Activated naive CD4-positive, alpha-beta T cell treated with anti-CD3 and anti-CD28 coated beads for 36 hours (primary cell): ENCODE data around the gene ST8SIA4. TPM values are rescaled to one million over a fixed set of nuclear protein-coding genes. Genes with fewer than 3 reads are reported as not detected.
"Not testable (repeated sequence)": the region's sequence is repeated elsewhere in the genome, so short reads cannot be mapped to it uniquely, and the experiment has no call there.

Experiments
- CTCF ChIA-PET: fragments of 350-600 bp; sonication (Branson Sonifier 250); formaldehyde crosslinking; loops from one replicate; lab custom pipeline; 2021; ENCODE audit warnings: antibody characterized with exemption; lab: Charles Lee
- DNase-seq: peaks from one replicate; pipeline ENCODE4 v3.0.0-alpha.2; 2020
- H3K27ac Mint-ChIP-seq: one replicate; pipeline ENCODE4 v1.8.0; 2021; ENCODE audit warnings: mild to moderate bottlenecking, mixed read lengths
- H3K27me3 Mint-ChIP-seq: one replicate; pipeline ENCODE4 v1.8.0; 2021; ENCODE audit warnings: low read depth, mixed read lengths
- H3K36me3 Mint-ChIP-seq: one replicate; pipeline ENCODE4 v1.8.0; 2021; ENCODE audit warnings: low read depth, mixed read lengths
- H3K4me1 Mint-ChIP-seq: one replicate; pipeline ENCODE4 v1.8.0; 2021; ENCODE audit warnings: low read depth, mixed read lengths
- H3K4me3 Mint-ChIP-seq: one replicate; pipeline ENCODE4 v1.8.0; 2021; ENCODE audit warnings: mild to moderate bottlenecking, moderate library complexity, mixed read lengths
- H3K9me3 Mint-ChIP-seq: one replicate; pipeline ENCODE4 v1.8.0; 2021; ENCODE audit warnings: mixed read lengths
- intact Hi-C: fragments of 100-400 bp; cut with micrococcal nuclease; formaldehyde crosslinking; loops from one replicate; pipeline ENCODE4 v1.15.1; 2023
- total RNA-seq, 2 experiments: library from RNA; stranded (reverse); gene quantifications; one replicate each; pipeline ENCODE4 v1.2.3, GENCODE V29; 2021

Gene ST8SIA4
- total RNA-seq, 2 experiments from 2014 or later: 11.2 to 16.2 TPM

DNA sequence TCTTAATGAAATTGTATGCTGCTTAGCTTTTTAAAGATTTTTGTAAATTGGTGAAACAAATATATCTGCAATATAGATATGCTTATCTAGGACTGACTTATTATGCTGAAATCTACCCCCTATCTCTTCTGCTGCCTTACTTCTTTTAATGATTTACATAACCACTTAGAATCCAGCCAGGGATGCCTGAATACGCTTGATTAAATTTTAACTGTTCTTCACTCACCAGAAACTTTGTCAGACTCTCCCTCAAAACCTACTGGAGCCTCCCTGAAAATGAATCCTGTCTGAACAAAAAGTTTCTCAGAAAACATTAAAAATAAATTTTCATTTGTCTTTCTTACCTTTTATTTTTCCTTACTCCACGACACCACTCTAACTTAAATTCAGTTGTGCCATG, 111.7 kb downstream of the ST8SIA4 start:
- peaks cover 5% of the 10 kb centered on the region for H3K9me3 Mint-ChIP-seq
- DNase-seq: no peak
- H3K36me3 Mint-ChIP-seq: peaks cover 6% of the 10 kb centered on the region
- H3K27ac Mint-ChIP-seq: no peak overlapping the region
- H3K27me3 Mint-ChIP-seq: peaks cover 3% of the 10 kb centered on the region
- CTCF ChIA-PET: no interaction called here
- no peak overlapping the region for H3K4me3 Mint-ChIP-seq
- H3K4me1 Mint-ChIP-seq: peaks cover 7% of the 10 kb centered on the region
- intact Hi-C loops: no loop called here

DNA sequence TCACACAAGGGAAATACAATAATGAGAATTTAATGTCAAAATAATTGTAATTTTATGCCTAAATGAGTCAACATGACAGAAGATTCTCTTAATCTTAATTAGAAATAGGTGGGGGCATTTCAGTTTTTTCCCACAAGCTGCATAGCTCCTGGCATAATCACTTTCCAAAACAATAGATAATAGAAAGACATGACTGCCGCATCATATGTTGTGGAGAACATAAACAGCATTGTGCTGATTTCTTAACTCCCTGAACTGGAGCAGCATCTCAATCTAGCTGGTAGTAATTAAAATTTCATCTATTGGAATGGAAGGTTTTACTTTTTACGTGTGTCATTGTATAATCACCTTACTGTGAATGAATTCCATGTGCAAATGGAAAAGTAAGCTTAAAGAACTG, 112.1 kb downstream of the ST8SIA4 start:
- Mint-ChIP-seq H3K9me3 (peaks cover 5% of the 10 kb centered on the region), H3K4me3 (no peak overlapping the region), H3K27me3 (peaks cover 3% of the 10 kb centered on the region), H3K36me3 (peaks cover 6% of the 10 kb centered on the region), H3K27ac (no peak overlapping the region), H3K4me1 (peaks cover 7% of the 10 kb centered on the region)
- intact Hi-C loops: no loop called here
- no peak for DNase-seq
- CTCF ChIA-PET: no interaction called here

DNA sequence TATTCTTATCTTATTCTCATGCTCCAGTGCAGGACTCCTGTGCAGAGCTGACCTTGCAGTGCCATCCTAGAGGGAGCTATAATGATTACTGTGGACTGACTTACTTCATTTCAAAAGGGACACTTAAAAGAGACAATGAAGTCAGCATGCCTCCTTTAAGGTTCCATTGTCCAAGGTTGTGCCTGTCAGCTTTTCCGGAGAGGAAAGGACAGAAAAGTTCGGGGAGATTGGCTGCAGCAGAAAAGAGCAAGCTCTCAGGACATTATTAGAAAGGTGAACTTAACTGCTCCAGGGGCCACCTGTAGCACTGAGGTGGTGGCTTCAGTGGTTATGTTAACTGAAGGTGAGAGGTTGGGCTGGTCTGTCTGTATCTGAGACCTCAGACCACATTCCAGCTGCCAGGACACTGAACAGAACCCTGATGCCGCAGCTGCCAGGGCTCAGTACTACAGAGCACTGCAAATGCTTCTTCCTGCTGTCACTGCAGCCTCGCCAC, 112.9 kb downstream of the ST8SIA4 start:
- H3K9me3 Mint-ChIP-seq: peaks cover 3% of the 10 kb centered on the region
- DNase-seq: no peak
- intact Hi-C loops: no loop called here
- no peak overlapping the region for H3K27ac Mint-ChIP-seq
- peaks cover 5% of the 10 kb centered on the region for H3K36me3 Mint-ChIP-seq
- CTCF ChIA-PET: interaction anchor here (0.6 kb wide), 1 partner anchor 188 kb away, joined by 3 read pairs; no protein-coding TSS in a partner anchor
- H3K4me1 Mint-ChIP-seq: peaks cover 7% of the 10 kb centered on the region
- peaks cover 3% of the 10 kb centered on the region for H3K27me3 Mint-ChIP-seq
- no peak overlapping the region for H3K4me3 Mint-ChIP-seq

DNA sequence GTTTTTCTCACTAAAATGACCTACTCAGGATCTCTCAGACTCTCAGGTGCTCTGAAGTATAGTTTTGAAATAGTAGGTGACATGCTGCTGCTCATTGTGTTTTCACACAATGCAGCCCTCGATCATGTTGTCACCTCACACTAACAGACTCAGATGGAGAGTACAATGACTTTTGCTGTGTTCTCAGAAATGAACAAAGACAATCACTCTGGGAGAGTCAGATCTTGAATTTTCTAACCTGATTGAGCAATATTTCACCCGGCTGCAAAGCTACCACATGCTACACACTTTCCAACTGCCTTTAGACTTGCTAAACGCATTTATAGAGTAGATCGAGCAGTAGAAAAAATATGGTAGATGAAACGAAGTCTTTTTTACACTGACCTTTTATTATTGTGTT, 113.4 kb downstream of the ST8SIA4 start:
- Mint-ChIP-seq H3K4me1 (peaks cover 7% of the 10 kb centered on the region), H3K4me3 (no peak overlapping the region), H3K27ac (no peak overlapping the region), H3K36me3 (peaks cover 2% of the 10 kb centered on the region), H3K9me3 (peaks cover 5% of the 10 kb centered on the region), H3K27me3 (peaks cover 3% of the 10 kb centered on the region)
- intact Hi-C loops: no loop called here
- CTCF ChIA-PET: interaction anchor here (0.6 kb wide), 1 partner anchor 189 kb away, joined by 3 read pairs; no protein-coding TSS in a partner anchor
- no peak for DNase-seq

DNA sequence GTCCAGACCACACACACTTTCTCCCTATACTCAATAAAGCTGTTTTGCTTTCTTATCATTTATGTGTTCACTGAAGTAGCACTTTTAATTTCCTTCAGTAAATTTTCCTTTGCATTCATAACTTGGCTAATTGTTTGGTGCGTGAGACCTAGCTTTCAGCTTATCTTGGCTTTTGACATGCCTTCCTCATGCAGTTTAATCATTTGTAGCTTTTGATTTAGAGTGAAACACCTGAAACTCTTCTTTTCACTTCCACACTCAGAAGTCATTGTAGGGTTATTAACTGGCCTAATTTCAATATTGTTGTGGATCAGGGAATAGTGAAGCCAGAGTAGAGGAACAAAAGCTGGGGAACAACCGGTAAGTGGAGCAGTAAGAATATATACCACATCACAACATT, 114.7 kb downstream of the ST8SIA4 start:
- no peak overlapping the region for H3K27ac Mint-ChIP-seq
- peaks cover 4% of the 10 kb centered on the region for H3K9me3 Mint-ChIP-seq
- H3K27me3 Mint-ChIP-seq: peaks cover 3% of the 10 kb centered on the region
- H3K4me1 Mint-ChIP-seq: peaks cover 7% of the 10 kb centered on the region
- CTCF ChIA-PET: no interaction called here
- H3K36me3 Mint-ChIP-seq: no peaks in the 10 kb centered on the region
- no peak for DNase-seq
- intact Hi-C loops: no loop called here
- no peak overlapping the region for H3K4me3 Mint-ChIP-seq

DNA sequence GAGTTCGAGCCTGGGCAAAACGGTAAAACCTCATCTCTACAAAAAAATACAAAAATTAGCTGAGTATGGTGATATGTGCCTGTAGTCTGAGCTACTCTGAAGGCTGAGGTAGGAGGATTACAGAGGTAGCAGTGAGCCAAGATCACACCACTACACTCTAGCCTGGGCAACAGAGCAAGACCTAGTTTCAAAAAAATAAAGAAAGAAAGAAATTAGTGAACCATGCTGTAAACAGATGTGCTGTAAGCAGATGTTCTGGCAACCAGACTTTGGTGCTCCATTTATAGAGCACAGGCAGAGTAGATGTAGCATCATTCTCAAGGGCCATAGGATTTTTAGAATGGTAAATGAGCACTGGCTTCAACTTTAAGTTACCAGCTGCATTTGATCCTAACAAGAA, 115.4 kb downstream of the ST8SIA4 start:
- CTCF ChIA-PET: interaction anchor here (0.7 kb wide), 1 partner anchor 78 kb away, joined by 3 read pairs; no protein-coding TSS in a partner anchor
- H3K27me3 Mint-ChIP-seq: peaks cover 3% of the 10 kb centered on the region
- H3K9me3 Mint-ChIP-seq: peaks cover 4% of the 10 kb centered on the region
- intact Hi-C loops: no loop called here
- no peak overlapping the region for H3K4me3 Mint-ChIP-seq
- DNase-seq: no peak
- no peaks in the 10 kb centered on the region for H3K36me3 Mint-ChIP-seq
- no peak overlapping the region for H3K27ac Mint-ChIP-seq
- H3K4me1 Mint-ChIP-seq: peaks cover 7% of the 10 kb centered on the region

DNA sequence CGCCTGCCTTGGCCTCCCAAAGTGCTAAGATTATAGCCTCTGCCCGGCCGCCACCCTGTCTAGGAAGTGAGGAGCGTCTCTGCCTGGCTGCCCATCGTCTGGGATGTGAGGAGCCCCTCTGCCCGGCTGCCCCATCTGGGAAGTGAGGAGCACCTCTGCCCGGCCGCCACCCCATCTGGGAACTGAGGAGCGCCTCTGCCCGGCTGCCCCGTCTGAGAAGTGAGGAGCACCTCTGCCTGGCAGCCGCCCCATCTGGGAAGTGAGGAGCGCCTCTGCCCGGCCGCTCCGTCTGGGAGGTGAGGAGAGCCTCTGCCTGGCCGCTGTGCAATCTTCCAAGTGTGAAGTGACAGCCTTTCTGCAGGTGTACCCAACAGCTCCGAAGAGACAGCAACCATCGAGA, 117.5 kb downstream of the ST8SIA4 start:
- H3K9me3 Mint-ChIP-seq, H3K27me3 Mint-ChIP-seq, DNase-seq, H3K4me3 Mint-ChIP-seq, CTCF ChIA-PET, H3K27ac Mint-ChIP-seq, H3K36me3 Mint-ChIP-seq, intact Hi-C loops: not testable (repeated sequence)
- H3K4me1 Mint-ChIP-seq: peaks cover 16% of the 10 kb centered on the region

DNA sequence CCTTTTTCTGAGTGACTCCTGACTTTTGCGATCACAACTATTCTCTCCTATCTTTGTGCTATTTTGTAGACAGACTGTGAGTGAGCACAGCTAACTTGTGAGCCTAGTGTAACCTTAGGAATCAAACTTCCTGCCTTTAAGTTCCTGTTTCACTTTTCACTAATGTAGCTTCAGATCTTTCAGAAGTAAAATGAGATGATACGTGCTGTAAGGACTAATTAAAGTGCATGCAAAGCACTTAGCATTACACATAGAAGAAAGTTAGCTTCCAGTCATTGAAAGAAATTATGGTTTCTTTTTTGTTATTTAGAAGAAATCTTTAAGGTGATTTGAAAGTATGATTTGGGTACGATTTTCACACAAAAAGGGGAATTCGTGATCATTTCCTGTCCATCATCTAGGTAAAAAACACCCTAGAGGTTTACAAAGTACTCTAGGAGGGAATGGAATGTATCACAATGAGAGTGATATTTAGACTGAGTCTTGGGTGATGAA, 122.7 kb downstream of the ST8SIA4 start:
- Mint-ChIP-seq H3K36me3 (no peaks in the 10 kb centered on the region), H3K9me3 (peaks cover 4% of the 10 kb centered on the region), H3K27ac (peak overlapping the region; percentile 91), H3K27me3 (no peaks in the 10 kb centered on the region), H3K4me3 (peak overlapping the region; percentile 60), H3K4me1 (peaks cover 43% of the 10 kb centered on the region)
- intact Hi-C loops: loop anchor here (1.0 to 5.0 kb wide), 7 partner anchors 46 to 243 kb away; partner anchors contain the start of gene FAM174A
- no peak for DNase-seq
- CTCF ChIA-PET: interaction anchor here (0.7 to 1.4 kb wide), 6 partner anchors 26 to 121 kb away, joined by 3 to 7 read pairs (median 4); no protein-coding TSS in a partner anchor

DNA sequence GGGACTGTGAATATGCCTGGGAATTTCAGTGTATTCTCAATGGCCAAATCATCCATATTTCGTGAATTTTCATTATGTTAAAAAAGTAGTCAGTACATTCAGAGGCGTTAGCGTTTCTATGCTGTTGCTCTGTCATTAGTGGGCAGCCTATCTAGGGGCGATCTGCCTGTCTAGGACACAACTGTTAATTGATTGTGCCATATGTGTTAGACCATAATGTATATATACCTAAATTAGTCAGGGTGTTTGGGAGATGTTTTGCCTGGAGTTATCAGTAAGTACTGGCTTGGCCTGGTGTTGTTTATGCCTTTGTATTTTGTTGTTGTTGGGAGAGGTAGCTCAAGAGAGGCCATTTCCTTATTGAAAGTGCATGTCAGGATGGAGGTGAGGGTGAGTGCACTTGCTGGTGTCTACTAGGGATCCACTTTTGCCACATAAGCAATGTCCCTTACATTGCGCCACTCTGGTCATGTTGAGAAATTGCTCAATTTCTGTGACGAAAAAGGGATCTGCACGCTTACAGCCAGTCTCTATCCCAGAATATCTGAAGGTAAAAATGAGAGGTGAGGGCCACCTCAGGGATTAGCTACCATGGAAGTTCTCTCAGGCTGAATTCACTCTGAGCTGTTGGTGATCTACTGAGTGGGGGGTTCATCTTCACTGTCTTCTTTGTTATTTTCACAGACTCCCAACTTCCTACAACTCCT, 123.3 kb downstream of the ST8SIA4 start:
- Mint-ChIP-seq H3K4me3 (peak overlapping the region; percentile 60), H3K4me1 (peaks cover 43% of the 10 kb centered on the region), H3K36me3 (no peaks in the 10 kb centered on the region)

DNA sequence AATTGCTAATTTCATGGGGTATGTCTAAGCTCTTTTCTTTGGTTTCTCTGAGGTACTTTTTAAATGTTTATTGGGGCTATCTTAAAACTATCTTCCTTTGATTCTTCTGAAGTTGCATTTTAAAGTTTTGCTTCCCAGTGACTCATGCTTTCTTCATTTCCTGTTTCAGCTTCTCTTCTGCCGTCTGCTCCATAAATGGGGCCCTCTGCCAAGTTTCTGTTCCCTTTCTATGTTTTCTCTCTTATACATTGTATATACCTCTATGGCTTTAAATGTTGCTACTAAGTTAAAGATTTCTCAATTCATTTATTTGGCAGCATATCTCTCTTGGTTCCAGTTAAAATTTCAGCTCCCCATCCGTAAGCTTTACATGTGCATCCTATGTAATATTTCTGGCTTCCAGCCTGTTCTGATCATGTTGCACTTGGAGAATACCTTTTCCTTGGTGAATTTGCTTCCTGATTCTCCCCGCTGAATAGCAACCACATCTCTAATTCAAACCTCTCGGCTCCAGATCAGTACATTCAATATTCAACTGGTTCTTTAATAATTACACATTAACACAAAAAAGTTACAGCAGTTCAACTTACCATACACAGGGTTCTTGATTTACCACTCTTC, 125.3 kb downstream of the ST8SIA4 start:
- intact Hi-C loops: loop anchor here (5.0 to 10.0 kb wide), 2 partner anchors 617 to 1845 kb away; no protein-coding TSS in a partner anchor

More for the DNA sequence above, 123.3 kb downstream of the ST8SIA4 start:
- DNase-seq: no peak
- H3K9me3 Mint-ChIP-seq: peaks cover under 1% of the 10 kb centered on the region
- H3K27ac Mint-ChIP-seq: peak overlapping the region; percentile 91
- intact Hi-C loops: loop anchor here (1.0 to 10.0 kb wide), 9 partner anchors 46 to 1848 kb away; partner anchors contain the start of gene FAM174A
- CTCF ChIA-PET: interaction anchor here (0.7 to 5.7 kb wide), 6 partner anchors 27 to 122 kb away, joined by 3 to 33 read pairs (median 4); partner anchors contain the start of gene ST8SIA4
- no peaks in the 10 kb centered on the region for H3K27me3 Mint-ChIP-seq

DNA sequence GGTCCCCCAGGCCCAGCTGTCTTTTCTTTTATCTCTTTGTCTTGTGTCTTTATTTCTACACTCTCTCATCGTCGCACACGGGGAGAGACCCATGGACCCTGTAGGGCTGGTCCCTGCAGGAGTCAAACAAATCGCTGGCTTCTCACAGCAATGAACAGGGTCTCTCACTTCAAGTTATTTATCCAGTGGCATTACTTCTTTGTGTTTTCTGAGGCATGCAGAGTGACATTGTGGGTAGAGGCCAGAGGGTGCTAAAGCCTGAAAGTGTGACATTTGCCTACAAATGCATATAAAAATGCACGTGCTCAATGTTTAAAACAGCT, 127.6 kb downstream of the ST8SIA4 start:
- no peak overlapping the region for H3K27ac Mint-ChIP-seq
- no peak for DNase-seq
- peaks cover 34% of the 10 kb centered on the region for H3K4me1 Mint-ChIP-seq
- no peaks in the 10 kb centered on the region for H3K9me3 Mint-ChIP-seq
- H3K27me3 Mint-ChIP-seq: no peaks in the 10 kb centered on the region
- intact Hi-C loops: loop anchor here (5.0 to 10.0 kb wide), 2 partner anchors 619 to 1843 kb away; no protein-coding TSS in a partner anchor
- CTCF ChIA-PET: interaction anchor here (0.6 to 5.7 kb wide), 3 partner anchors 126 to 501 kb away, joined by 3 to 33 read pairs (median 3); partner anchors contain the start of gene ST8SIA4
- no peaks in the 10 kb centered on the region for H3K36me3 Mint-ChIP-seq
- H3K4me3 Mint-ChIP-seq: no peak overlapping the region

More for the DNA sequence above, 125.3 kb downstream of the ST8SIA4 start:
- H3K27me3 Mint-ChIP-seq: no peaks in the 10 kb centered on the region
- peaks cover 43% of the 10 kb centered on the region for H3K4me1 Mint-ChIP-seq
- peak; percentile 56 for DNase-seq
- CTCF ChIA-PET: interaction anchor here (0.5 to 5.7 kb wide), 3 partner anchors 41 to 124 kb away, joined by 4 to 33 read pairs (median 4); partner anchors contain the start of gene ST8SIA4
- H3K9me3 Mint-ChIP-seq: no peaks in the 10 kb centered on the region
- no peak overlapping the region for H3K4me3 Mint-ChIP-seq
- H3K27ac Mint-ChIP-seq: peak overlapping the region; percentile 74
- H3K36me3 Mint-ChIP-seq: no peaks in the 10 kb centered on the region

DNA sequence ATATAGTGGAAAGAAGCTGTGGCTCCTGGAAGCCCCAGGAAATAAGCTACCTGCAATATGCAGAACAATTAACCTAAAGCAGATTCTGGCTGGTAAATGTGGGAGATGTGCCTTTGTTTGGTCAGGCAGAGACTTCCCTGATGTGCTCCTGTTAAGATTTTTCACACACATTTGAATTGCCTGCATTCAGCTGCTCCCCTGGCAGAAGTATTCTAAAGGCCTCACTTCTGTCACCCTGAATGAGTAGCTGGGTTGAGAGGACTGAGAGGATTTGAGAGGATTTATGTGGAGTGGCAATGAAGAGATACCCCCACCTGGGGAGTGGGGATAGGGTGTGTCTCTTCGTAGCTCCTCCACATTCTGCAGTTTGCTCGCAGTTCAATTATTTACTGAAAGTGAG, 130.5 kb downstream of the ST8SIA4 start:
- intact Hi-C loops: loop anchor here (10.0 kb wide), 1 partner anchor 622 kb away; no protein-coding TSS in a partner anchor
- Mint-ChIP-seq H3K27me3 (no peaks in the 10 kb centered on the region), H3K27ac (no peak overlapping the region)

More for the DNA sequence above, 130.5 kb downstream of the ST8SIA4 start:
- no peak for DNase-seq
- H3K4me3 Mint-ChIP-seq: no peak overlapping the region
- H3K36me3 Mint-ChIP-seq: no peaks in the 10 kb centered on the region
- CTCF ChIA-PET: interaction anchor here (1.2 to 1.6 kb wide), 3 partner anchors 15 to 280 kb away, joined by 3 to 4 read pairs (median 3); no protein-coding TSS in a partner anchor
- H3K4me1 Mint-ChIP-seq: peaks cover 8% of the 10 kb centered on the region
- H3K9me3 Mint-ChIP-seq: no peaks in the 10 kb centered on the region
